Measurements from ENCODE around the gene CDCA7. TPM values are rescaled to one million over a fixed set of nuclear protein-coding genes. Genes with fewer than 3 reads are reported as not detected.

CDCA7 gene
- total RNA-seq, 4 donors from 2014 or later: 0.51 to 31.0 (median 4.6) TPM

DNA sequence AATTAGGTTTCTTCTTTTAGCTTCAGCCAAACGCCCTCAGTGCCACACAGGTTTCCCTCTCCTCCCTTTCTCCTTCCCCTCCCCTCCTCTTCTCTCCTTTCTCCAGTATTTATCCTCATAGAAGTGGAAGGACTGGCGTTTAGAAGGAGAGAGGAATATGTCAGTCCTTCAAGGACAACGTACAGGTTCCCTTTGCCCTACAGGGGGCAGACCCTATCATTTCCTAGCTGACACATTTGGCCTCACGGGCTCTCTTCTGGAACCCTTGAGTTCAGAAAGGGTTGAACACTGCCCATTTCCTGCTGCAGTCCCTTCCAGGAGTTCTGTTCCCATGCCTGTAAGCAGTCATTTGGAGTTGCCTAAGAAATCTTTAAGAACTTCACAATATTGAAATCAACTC, 46.1 kb downstream of the CDCA7 start:
- intact Hi-C loops (cut with DNase I; ENCODE audit: low total_unique reads): loop anchor here (5.0 kb wide), 2 partner anchors 47 to 942 kb away; no protein-coding TSS in a partner anchor
- Histone ChIP-seq H3K4me1 (peaks cover 0 to 5% of the 10 kb centered on the region in 2 donors), H3K4me3 (no peak overlapping the region), H3K9me3 (no peaks in the 10 kb centered on the region), H3K27me3 (peaks cover 0 to 4% of the 10 kb centered on the region in 2 donors), H3K36me3 (no peaks in the 10 kb centered on the region), H3K27ac (no peak overlapping the region)
- no peak for DNase-seq
- no peak for TF ChIP-seq POLR2A (IDR thresholded peaks at IDR 0.05)
- TF ChIP-seq, protein P1, sequence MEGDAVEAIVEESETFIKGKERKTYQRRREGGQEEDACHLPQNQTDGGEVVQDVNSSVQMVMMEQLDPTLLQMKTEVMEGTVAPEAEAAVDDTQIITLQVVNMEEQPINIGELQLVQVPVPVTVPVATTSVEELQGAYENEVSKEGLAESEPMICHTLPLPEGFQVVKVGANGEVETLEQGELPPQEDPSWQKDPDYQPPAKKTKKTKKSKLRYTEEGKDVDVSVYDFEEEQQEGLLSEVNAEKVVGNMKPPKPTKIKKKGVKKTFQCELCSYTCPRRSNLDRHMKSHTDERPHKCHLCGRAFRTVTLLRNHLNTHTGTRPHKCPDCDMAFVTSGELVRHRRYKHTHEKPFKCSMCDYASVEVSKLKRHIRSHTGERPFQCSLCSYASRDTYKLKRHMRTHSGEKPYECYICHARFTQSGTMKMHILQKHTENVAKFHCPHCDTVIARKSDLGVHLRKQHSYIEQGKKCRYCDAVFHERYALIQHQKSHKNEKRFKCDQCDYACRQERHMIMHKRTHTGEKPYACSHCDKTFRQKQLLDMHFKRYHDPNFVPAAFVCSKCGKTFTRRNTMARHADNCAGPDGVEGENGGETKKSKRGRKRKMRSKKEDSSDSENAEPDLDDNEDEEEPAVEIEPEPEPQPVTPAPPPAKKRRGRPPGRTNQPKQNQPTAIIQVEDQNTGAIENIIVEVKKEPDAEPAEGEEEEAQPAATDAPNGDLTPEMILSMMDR (IDR thresholded peaks at IDR 0.05): no peak

DNA sequence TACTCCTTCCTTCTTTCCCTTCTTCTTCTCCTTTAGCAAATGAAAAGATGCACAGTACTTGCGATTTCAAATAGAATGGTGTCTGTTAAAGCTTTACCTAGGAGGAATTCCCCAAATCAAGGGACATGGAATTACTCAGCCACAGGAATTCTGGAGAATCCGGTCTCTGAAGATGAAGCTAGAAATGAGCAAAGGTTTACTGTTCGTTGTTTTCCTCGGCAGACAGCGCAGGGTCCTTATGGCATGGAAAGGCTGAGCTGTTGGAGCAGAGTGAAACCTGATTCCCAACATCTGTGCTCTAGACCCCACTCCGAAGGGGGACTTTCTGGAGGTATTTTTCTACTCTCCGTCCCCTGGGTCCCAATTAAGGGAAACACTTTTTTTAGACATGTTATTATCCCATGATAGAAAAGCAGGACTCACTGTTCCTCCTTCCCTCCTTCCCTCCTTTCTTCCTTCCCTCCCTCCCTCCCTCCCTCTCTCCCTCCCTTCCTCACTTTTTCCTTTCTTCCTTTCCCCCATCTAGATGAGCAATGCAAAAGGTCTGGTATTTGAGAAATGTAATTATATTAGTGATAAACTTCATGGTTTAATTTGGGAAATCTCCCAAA, 47.1 kb downstream of the CDCA7 start:
- peaks cover 0 to 4% of the 10 kb centered on the region in 2 donors for H3K27me3 ChIP-seq
- H3K27ac ChIP-seq: peak overlapping the region; percentile 25 to 56
- no peak for DNase-seq
- peaks cover 0 to 5% of the 10 kb centered on the region in 2 donors for H3K4me1 ChIP-seq
- intact Hi-C loops (cut with DNase I; ENCODE audit: low total_unique reads): loop anchor here (5.0 kb wide), 2 partner anchors 45 to 940 kb away; no protein-coding TSS in a partner anchor
- H3K9me3 ChIP-seq: no peaks in the 10 kb centered on the region
- H3K36me3 ChIP-seq: no peaks in the 10 kb centered on the region
- TF ChIP-seq POLR2A (IDR thresholded peaks at IDR 0.05): no peak
- TF ChIP-seq, protein P1 (IDR thresholded peaks at IDR 0.05): no peak
- H3K4me3 ChIP-seq: peak overlapping the region in 1 of 2 donors; percentile 1

DNA sequence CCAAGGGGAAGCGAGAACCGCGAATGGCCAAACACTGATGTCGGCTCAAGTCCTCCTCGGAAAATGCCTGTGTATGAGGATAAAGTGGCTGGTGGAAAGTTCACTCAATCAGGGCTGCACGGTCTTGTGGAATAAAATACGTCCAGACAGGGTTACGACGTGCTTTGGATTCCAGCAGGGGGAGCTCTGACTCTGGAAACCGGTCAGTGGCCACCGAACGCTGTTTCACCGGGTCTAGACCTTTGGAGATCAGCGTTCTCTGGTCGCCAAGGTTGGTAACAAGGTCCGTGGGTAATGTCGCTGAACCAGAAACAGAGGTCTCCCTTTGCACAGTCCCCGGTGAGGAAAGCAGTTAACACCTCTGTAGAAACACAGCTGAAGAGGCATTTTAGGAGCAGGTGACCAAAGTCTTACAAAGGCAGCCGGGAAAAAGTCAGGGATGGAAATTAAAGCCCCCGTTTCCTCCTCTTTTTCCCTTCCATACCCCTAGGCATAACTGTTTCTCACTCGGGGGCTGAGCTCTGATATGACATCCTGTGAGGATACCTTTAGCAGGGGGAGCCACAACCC, 47.8 kb downstream of the CDCA7 start:
- H3K27me3 ChIP-seq: peaks cover 0 to 4% of the 10 kb centered on the region in 2 donors
- no peaks in the 10 kb centered on the region for H3K9me3 ChIP-seq
- peak overlapping the region; percentile 25 to 56 for H3K27ac ChIP-seq
- DNase-seq: peak; percentile 84 to 85
- TF ChIP-seq, protein P1 (IDR thresholded peaks at IDR 0.05): peak; percentile 80 to 91 (median 83)
- TF ChIP-seq POLR2A (IDR thresholded peaks at IDR 0.05): no peak
- intact Hi-C loops (cut with DNase I; ENCODE audit: low total_unique reads): loop anchor here (5.0 kb wide), 2 partner anchors 45 to 940 kb away; no protein-coding TSS in a partner anchor
- peak overlapping the region in 1 of 2 donors; percentile 1 for H3K4me3 ChIP-seq
- peaks cover 0 to 5% of the 10 kb centered on the region in 2 donors for H3K4me1 ChIP-seq
- H3K36me3 ChIP-seq: no peaks in the 10 kb centered on the region

DNA sequence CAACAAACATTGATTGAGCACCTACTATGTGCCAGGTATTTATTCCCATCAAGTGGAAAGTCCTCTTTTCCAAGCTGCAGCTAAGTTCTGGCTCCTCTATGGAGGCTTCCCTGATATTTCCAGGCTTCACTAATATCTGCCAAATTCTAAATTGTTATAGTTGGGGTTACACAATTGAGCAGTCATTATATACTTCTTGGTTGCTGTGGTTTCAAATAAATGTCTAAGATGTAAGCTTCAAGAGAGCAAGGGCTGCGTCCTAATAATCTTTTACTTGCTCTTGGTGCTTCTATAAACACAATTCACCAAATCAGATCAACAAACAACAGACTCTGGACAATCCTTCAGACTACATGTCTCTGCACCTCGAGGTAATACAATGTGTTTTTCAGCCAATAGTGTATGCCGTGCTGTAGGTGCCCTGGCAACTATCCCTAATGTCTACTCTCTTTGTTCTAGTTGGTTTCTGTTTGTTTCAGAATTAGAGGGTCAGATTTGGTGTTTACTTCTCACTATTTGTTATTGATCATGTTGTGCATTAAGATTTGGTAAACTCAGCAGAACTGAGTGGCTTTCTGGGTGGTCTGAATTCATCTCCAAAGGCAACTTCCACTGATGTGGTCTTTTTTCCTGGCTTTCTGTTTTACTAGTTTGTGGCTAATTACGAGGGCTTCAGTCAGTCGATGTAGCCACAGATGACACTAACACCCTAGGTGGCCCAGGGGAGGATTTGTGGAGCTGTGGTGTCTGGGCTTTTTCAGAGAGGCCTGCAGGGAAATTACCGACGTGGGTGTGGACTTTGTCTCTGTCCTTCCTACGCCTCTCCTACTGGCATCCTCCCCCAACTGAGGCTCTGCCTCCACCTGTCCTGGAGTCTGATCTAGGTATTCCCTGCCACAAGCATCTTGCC, 50.4 kb downstream of the CDCA7 start:
- H3K27me3 ChIP-seq: peaks cover 0 to 4% of the 10 kb centered on the region in 2 donors
- intact Hi-C loops (cut with DNase I; ENCODE audit: low total_unique reads): loop anchor here (5.0 kb wide), 2 partner anchors 42 to 937 kb away; no protein-coding TSS in a partner anchor

More for the DNA sequence above, 50.4 kb downstream of the CDCA7 start:
- Histone ChIP-seq H3K9me3 (no peaks in the 10 kb centered on the region), H3K4me1 (peaks cover 0 to 5% of the 10 kb centered on the region in 2 donors), H3K27ac (no peak overlapping the region), H3K4me3 (no peak overlapping the region), H3K36me3 (no peaks in the 10 kb centered on the region)
- DNase-seq: no peak
- TF ChIP-seq, protein P1 (IDR thresholded peaks at IDR 0.05): no peak
